MV-4-11 (cell line): ENCODE data around the gene PXK.

Experiments
- DNase-seq: peaks from one replicate; lab custom pipeline; 2025; lab: John Stamatoyannopoulos, UW

Gene PXK

DNA sequence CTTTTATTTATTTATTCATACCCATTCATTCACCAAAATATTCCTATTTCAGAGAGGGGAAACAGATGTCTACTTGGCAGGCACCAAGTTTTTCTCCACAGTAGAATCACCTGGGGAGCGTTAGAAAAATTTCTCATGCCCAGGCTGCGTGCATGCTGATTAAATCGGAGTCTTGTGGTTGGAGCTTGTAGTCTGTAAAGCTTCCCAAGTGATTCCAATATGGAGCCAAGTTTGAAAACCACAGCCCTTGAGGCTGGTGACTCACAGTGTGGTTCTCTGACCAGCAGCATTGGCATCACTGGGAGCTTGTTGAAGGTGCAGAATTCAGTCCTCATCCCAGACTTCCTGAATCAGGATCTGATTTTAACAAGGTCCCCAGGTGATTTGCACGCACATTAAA, 51.2 kb downstream of the PXK start:
- no peak for DNase-seq

DNA sequence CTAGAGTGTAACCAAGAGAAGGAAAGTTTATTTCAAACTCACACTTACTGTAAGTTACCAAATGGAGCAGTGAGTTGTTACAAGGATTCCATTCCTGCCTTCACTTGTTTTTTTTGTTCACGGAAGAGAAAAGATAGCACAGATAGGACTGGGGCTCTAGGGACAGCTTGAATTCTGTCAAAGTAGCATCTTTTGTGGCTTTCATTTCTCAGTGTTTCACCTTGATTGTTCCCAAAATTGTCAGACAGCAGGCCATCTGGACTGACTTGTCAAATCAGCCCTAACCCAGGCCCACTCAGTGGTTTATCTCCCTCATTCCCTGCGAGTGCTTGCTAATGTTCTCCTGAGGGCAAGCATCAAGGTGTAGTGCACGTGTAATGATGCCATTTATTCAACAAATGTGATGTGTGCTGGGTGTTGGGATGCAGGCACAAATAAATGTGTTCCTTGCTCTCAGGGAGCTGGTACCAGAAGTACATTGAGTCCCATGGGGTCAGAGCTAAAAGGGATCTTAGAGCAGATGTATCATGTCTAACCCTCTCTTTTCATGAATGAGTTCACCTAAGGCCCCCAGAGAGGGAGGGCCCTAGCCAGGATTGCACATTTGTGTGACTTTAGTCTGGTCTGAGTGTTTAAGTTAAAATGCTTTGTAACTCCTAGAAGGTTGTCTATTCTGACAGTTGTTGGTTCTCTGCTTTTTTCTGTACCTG, 51.8 kb downstream of the PXK start:
- DNase-seq: no peak

DNA sequence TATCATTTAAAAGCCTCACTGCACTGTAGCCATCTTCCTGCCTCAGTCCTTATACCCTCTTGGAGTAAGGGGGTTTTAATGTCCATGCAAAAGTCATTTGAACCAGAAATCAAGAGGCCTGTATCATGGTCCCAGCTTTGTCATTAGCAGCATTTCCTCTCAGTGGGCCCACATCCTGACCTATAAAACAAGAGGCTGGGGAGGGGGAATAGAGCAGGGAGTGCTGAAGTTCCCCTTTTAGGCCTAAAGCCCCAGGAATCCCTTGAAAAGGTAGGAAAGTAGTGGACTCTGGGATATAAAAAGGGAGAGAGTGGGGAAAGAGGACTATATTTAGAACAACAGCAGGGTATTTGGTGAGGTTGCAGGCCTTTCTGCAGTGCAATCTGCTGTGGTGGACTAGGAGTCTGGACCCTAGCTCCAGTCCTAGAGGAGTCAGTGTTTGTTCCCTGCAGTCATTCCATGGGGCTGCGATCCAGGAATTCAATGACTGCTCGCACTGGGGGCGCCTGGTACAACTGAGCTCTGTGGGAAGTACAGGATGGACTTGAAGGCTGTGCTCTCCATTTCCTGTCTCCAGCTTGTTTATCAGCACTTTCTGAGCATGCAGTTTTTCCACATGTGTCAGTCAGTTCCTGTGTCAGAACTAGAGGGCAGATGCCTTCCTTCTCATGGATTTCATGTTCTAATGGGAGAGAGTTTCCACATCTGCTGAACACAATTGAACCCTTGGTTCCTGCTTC, 54.1 kb downstream of the PXK start:
- DNase-seq: no peak

DNA sequence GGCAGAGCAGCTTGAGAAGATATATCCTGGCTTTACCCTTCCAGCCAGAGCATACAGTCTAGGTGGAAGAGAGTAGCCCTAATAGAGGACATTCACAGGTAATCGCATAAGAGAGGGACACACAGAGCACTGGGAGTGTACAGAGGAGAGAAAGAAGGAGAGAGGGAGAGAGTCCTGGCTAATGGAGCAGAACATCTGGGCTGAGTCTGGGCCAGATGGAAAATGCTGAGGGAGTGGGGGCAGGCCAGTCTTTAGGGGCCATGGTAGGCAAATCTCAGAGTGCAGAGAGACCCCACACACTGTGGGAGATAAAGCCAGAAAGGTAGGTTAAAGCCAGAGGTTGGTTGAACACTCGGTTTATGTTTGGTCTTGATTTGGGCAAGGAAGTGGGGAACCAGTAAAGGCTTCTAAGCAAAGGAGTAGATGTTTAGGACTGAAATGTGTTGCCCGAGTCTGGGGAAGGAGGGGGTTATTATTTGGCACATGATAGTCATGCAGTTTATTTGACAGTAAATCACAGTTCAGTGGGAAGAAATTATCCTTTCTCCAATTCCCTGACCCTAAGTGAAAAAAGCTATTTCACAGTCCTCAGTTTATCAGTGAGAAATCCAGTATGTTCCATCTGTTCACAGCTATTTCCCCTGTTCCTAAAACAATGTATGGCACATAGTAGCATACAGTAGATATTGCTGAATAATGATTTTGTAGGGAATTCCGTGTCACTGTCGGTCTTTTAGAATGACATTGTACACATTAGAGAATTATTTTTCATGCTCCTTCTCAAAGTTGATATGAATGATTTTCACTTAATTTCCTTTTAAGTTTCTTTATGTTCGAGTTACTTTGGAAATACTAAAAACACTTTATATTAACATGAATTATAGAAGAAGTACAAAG, 55.2 kb downstream of the PXK start:
- DNase-seq: no peak

DNA sequence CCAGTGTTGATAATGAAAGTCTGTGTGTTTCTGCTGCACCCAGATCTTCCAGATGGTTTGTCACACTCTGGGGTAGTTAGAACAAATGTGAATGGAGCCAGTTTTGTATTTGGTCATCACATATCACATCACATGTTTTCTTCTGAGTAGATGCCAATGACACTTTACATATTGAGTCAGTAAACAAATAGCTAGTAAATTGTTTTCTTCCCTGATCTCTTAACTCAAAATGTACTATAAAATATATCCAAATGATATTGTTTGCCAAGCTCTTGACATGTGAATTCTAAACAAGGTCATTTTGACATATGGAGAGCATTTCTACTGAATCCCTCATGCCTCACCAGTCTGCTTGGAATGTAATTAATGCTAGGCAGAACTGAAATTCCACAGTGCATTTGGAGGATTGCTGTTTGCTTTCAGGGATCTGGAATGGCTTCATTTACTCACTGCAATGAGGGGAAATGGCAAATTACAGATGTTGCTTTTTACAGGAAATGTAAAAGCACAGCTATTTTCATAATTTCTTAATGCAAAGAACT, 55.9 kb downstream of the PXK start:
- DNase-seq: no peak

DNA sequence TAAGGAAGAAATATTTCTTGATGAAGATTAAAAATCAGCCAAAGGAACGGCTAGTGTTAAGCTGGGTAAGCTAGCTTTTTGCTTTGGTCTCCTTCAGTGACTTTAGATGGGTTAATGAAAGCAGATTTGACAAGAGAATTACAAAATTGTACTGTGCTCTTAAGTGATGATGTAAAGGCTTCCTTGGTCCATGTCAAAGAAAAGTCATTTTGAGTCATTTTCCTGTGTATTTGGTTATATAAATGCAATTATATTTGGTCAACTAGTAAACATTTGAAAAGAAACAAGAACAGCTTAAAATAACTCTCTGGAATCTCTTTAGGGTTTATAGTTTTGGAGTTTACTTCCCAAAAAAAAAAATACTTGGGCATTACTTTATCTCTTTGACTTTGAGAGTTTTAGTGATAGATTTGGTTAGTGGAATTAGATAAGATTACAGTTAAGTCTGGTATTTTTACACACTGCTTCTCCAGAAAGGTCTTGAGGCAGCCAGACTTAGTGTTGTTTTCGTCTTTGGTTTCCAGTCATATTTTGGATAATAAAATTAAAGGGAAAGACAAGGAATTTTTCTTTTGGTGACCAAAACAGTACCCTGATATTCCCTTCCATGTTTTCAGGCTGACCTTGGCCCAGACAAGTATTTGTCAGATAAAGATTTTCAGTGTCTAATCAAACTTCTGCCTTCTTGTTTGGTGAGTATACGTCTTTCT, 58.6 kb downstream of the PXK start:
- no peak for DNase-seq

DNA sequence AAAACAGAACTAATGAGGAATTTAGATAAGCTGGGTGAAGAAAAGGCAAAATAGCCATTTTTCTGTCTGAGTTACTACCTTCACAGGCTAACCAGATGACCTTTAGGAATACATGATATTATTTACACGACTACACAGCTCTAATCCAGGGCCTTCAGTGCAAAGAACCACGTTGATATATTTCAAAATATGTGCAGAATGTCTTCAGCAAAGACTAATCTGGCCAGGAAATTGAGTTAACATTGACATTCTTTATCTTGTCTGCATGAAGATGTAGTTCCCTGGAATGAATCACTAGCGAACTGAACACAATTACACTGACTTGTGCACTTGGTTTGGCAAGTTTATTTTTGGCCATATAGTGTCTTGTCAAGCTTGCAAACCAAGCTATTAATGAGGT, 59.5 kb downstream of the PXK start:
- no peak for DNase-seq

DNA sequence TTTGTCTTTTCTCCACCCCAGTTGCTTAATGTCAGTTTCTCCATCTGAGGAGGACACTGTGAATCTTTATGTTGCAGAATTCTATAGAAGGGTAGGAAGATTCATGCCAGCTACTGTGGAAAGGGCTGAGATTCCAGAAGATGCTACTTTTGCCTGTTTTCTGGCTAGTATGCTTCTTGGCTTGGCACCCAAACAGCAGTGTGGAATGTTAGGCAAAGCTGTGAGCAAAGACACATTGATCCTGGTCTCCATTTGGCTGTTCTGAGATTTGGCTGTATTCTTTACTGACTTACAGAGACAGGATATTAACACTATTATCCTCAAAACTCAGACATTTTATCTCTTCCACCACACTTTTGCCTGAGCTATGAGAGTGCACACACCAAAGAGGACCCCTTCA, 61.6 kb downstream of the PXK start:
- DNase-seq: no peak

DNA sequence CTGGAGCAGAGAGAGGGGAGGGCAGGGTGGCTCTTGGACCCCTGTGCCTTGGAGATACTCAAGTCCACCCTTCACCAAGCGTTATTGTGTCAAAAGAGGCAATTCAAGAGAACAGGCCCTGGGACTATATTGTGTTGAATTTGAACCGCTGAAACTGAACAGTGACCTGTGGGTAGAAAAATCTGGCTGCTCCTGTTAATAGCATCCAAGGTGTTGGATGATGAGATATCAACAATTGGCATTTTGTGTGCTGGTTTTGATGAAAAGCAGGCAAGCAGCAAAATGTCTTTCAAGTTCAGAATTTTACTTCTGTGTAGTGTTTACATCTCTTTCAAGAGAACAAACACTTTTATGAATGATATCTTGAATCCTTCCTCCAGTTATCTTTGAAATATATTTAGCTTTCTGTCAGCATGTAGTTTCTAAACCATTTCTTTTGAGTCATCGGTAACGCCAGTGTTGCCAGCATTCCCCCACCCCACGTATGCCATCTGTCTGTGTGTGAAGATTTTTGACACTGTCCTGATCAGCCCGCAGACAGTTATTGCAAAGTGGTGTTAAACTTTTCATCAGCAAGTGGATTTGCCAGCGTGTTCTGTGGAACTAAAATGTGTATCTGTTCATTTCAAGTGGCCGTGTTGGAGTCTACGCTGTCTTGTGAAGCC, 66.1 kb downstream of the PXK start:
- DNase-seq: no peak

DNA sequence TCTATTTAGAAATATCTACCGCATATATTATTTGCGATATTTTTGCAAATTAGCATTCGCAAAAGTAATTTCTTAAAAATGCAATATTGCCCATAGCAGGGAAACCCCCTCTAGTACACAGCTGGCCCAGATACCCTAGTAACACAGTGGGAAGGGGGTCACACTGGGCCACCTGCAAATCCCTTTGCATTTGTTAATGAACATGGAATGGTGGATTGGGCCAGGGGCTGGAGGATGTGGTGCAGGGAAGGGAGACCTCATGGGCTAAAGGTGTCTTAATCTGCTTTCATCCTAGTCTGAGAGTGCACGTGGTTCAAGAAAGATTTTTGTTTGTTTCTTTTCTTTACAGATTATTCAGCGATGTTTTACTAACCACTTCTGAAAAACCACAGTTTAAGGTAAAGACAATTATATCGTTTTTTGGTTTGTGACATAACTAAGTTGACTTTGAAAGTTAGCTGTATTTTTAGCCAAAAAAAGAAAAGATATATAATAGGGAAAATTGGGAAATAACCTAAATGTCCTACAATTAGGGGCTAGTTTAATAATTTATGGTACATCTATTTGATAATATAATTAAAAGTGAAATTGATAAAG, 70.9 kb downstream of the PXK start:
- DNase-seq: no peak

DNA sequence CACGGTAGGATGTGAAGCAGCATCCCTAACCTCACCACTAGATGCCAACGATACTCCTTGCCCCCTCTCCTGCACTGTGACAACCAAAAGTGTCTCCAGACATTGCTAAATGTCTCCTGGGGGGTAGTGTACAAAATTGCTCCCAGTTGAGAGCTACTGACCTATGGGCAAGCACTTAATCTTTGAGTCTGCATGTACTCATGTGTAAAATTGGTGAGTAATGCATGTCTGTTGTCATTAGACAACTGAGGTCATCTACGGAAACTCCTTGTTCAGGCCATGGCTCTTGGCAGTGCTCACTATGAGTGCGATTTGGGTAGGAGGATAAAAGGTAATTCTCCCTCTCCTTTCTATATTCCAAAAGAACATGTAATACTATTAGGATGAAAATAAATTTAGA, 71.7 kb downstream of the PXK start:
- no peak for DNase-seq

DNA sequence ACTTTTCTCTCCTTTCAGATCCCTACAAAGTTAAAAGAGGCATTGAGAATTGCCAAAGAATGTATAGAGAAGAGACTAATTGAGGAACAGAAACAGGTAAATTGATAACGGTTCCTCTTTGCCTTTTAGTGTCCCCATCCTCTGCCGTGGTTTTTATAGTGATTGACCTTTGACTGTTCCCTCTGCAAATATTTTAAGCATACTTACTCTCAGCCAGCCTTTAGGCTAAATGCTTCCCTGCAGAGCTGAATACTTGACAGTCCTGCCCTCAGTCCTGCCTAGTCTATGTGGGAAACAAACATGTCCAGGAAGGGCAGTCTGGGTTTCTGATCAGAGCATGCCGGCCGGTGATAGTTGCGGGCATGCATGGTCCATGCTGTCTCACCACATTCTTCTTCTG, 76.2 kb downstream of the PXK start:
- peak; percentile 72 for DNase-seq

DNA sequence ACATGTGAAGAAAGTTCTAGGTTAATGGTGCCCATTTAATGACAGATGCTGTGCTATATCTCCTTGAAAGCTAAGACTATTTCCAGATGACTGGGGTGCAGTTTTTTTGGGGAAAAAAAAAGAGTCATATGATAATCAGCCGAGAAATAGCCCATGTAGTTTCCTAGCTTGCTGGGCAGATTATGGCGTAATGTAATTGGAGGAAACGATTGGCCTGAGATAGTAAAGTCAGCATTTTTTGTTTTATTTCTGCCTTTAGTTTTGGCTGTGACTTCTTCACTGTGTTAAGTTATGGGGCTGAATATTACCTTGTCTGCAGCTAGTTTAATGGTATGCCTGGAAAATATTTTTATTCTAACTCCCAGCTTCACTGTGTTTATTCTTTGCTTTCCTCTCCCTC, 77.0 kb downstream of the PXK start:
- DNase-seq: no peak

DNA sequence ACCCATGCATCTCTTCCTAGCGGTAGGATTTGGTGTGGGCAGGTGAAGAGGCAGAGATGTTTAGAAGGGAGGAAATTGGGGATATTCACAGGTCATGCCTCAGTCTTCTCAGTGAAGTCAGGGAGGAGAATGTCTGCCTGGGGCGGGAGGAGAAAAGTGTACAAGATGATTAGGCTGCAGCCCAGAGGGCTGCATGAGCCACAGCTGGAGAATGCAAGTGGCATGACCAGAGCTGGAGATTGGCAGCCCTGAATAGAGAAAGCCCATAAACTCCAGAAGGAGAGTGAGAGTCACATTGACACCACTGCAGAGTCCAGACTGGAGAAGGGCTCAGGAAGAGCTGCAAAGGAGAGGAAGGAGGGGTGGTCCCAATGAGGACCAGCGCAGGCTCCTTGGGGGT, 78.3 kb downstream of the PXK start:
- DNase-seq: no peak

DNA sequence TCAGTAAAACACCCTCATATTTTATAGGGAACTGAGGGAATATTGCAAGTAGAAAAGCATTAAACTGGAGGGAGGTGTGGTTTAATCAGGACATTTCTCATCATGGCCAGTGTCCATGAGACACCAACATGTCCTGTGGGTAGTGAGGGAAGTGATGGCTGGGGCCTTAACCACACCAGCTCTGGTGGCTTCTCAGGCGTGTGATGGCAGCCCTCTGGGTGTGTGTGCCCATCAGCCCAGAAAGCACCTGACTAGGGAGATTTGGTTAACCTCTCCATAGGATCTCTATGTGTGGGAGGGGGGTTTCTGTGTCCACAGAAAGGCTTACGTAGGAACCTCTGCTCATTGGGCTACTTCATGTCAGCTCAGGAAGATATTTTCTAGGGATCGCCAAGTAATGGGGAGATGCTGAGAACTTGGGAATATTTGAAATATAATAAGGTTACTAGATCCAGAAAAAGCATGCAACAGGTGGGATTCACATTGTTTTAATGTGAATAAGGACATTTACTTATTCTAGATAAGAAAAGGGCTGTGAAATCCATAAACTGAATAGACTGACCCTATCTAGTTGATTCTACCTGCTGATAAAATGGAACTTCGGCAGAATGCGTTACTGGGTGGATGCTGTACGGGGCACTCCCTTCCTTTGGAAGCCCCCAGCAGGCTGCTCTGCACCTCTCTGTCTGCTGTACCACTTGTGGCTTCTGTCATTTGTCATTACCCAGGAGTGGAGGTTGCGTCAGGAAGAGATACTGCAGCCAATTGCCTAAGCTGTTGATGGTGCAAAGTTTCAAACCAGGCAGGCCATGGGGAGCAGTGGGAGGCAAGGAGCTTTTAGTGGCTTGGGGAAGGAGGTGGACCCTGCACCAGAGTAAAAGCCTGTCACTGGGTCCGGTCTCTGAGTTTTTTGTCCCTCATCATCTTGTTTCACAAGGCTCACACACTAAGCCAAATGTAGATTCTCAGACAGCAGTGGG, 79.4 kb downstream of the PXK start:
- DNase-seq: no peak

DNA sequence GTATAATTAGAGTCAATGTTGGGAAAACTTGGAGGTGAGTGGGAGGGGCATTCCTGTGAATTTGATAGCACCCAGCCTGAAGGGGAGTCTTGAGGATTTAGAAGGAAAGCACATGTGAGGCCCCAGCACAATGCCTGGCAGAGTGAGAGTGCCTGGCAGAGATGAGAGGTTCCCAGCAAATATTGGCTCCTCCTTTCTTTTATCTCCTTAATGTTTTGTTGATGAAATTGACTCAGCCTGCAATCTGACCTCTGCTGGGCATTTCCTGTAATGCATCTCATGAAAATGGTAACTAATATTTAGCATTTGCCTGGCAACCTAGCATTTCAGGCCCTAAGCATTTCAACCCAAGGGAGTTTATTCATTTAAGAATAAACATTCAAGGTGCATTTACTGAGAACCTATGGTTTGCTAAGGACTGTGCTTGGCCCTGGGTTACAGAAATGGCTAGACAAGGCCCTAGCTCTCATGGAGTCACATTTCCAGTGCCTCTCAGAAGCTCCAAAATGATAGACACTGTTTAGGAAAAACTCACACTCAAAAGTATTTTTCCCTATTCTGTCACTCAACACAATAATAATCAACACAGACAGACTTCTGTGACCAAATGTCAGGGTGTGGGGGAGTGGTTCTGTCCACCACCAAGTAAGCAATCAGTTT, 82.0 kb downstream of the PXK start:
- peak; percentile 53 for DNase-seq

DNA sequence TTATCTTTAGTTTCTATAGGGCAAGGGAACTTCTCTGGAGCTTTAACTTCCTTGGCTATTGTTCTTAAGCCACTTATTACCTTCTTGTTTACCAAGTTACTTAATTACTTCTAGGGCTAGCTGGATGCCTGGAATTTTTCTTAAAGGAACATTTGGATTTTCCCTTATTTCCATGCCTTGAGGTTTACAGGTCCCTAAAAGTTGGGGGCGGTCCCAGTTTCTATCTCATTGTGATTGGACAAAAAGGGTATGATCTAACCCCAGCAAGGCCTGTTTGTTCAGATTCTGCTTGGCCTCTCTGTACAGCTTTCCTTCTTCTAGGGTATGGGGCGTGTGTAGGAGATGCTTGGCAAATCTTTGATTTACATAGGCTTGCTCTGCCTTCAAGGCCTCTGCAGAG, 83.5 kb downstream of the PXK start:
- no peak for DNase-seq

DNA sequence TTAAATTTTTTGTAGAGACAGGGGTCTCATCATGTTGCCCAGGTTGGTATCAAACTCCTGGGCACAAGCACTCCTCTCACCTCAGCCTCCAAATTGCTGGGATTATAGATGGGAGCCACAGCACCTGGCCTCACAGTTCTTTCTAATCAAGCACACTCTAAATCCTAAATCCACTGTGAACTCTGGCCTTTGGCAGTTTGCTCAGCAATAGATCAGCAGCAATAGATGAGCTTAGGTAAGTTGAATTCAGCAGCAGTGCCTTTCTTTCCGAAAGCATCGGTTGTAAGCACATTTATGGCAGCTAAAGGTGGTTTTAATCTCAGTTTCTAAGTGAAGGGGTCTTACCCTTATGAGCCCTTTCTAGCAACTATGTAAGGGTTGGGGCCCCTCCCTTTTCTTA, 84.4 kb downstream of the PXK start:
- no peak for DNase-seq

DNA sequence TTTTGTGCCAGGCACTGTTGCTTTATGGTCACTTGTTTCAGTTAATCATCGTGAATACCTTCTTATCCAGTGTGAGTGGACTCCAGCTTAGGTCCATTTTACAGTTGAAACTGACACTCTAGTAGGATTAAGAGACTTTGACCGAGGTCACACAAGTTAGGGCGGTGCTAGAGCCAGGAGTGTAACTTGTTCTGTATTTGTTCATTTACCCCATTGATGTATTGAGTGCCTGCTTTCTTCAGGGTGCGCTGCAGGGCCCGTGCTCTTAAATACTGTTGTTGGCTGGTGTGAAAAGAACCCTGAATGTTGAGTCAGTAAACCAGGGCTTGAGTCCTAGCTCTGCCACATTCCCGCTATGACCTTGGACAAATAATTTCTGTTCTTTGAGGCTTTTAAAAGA, 85.5 kb downstream of the PXK start:
- DNase-seq: no peak
